Effector memory CD4-positive, alpha-beta T cell (primary cell): Measurements from ENCODE around the gene FEM1C.

Source experiments
- DNase-seq, 3 donors: peaks; one replicate each; pipeline ENCODE4 v3.0.0-alpha.2; 2020
- H3K27ac ChIP-seq: 2 replicates; pipeline ENCODE4 v1.7.0; 2013; ENCODE audit warnings: mild to moderate bottlenecking, low read length, moderate library complexity; ENCODE audit not compliant: insufficient read depth, poor library complexity, severe bottlenecking
- H3K27me3 ChIP-seq: replicated peaks from 2 replicates; pipeline ENCODE4 v1.7.0; 2013; ENCODE audit warnings: mild to moderate bottlenecking, low read length; ENCODE audit not compliant: insufficient read depth, control insufficient read depth, poor library complexity, severe bottlenecking
- H3K36me3 ChIP-seq: 2 replicates; pipeline ENCODE4 v1.7.0; 2013; ENCODE audit warnings: mild to moderate bottlenecking, low read length, moderate library complexity; ENCODE audit not compliant: control insufficient read depth, insufficient read depth
- H3K4me1 ChIP-seq: 2 replicates; pipeline ENCODE4 v1.7.0; 2013; ENCODE audit warnings: low read length, mild to moderate bottlenecking; ENCODE audit not compliant: control insufficient read depth, insufficient read depth, poor library complexity, severe bottlenecking
- H3K4me3 ChIP-seq: 2 replicates; pipeline ENCODE4 v1.7.0; 2013; ENCODE audit warnings: low read length, low read depth, mild to moderate bottlenecking; ENCODE audit not compliant: insufficient read depth, poor library complexity, severe bottlenecking
- H3K9me3 ChIP-seq: 2 replicates; pipeline ENCODE4 v1.7.0; 2013; ENCODE audit warnings: mild to moderate bottlenecking, low read length, moderate library complexity; ENCODE audit not compliant: control insufficient read depth

Gene FEM1C

GRCh38 chr5:115579216-115579615 is 34.6 kb upstream of the FEM1C start:
- Histone ChIP-seq H3K4me1 (no peaks in the 10 kb centered on the region), H3K4me3 (no peak overlapping the region)

GRCh38 chr5:115578657-115579056 is 34.1 kb upstream of the FEM1C start:
- Histone ChIP-seq H3K27me3 (no peaks in the 10 kb centered on the region), H3K9me3 (no peaks in the 10 kb centered on the region), H3K4me3 (no peak overlapping the region), H3K4me1 (no peaks in the 10 kb centered on the region), H3K27ac (no peak overlapping the region), H3K36me3 (no peaks in the 10 kb centered on the region)
- no peak for DNase-seq

More at GRCh38 chr5:115579216-115579615, 34.6 kb upstream of the FEM1C start:
- Histone ChIP-seq H3K9me3 (no peaks in the 10 kb centered on the region), H3K27ac (no peak overlapping the region), H3K36me3 (no peaks in the 10 kb centered on the region), H3K27me3 (no peaks in the 10 kb centered on the region)
- no peak for DNase-seq

GRCh38 chr5:115577741-115578140 is 33.2 kb upstream of the FEM1C start:
- H3K36me3 ChIP-seq: no peaks in the 10 kb centered on the region
- no peak for DNase-seq
- H3K27me3 ChIP-seq: no peaks in the 10 kb centered on the region
- H3K4me1 ChIP-seq: no peaks in the 10 kb centered on the region
- no peak overlapping the region for H3K27ac ChIP-seq
- no peaks in the 10 kb centered on the region for H3K9me3 ChIP-seq
- H3K4me3 ChIP-seq: no peak overlapping the region

GRCh38 chr5:115577329-115577728 is 32.8 kb upstream of the FEM1C start:
- no peak for DNase-seq
- H3K27me3 ChIP-seq: no peaks in the 10 kb centered on the region
- no peak overlapping the region for H3K4me3 ChIP-seq
- H3K36me3 ChIP-seq: no peaks in the 10 kb centered on the region
- H3K27ac ChIP-seq: no peak overlapping the region
- H3K4me1 ChIP-seq: no peaks in the 10 kb centered on the region
- no peaks in the 10 kb centered on the region for H3K9me3 ChIP-seq

GRCh38 chr5:115575167-115576070 is 30.8 kb upstream of the FEM1C start:
- no peak for DNase-seq
- H3K9me3 ChIP-seq: no peaks in the 10 kb centered on the region
- no peaks in the 10 kb centered on the region for H3K36me3 ChIP-seq
- no peaks in the 10 kb centered on the region for H3K27me3 ChIP-seq
- no peak overlapping the region for H3K4me3 ChIP-seq
- H3K4me1 ChIP-seq: no peaks in the 10 kb centered on the region
- H3K27ac ChIP-seq: no peak overlapping the region

- no peaks in the 10 kb centered on the region for H3K4me1 ChIP-seq
- H3K27ac ChIP-seq: no peak overlapping the region
- DNase-seq: no peak
- no peaks in the 10 kb centered on the region for H3K9me3 ChIP-seq
- H3K36me3 ChIP-seq: no peaks in the 10 kb centered on the region
- no peaks in the 10 kb centered on the region for H3K27me3 ChIP-seq
- no peak overlapping the region for H3K4me3 ChIP-seq
Observed at GRCh38 chr5:115573133-115573532, 28.6 kb upstream of the FEM1C start.

- no peaks in the 10 kb centered on the region for H3K9me3 ChIP-seq
- H3K27me3 ChIP-seq: no peaks in the 10 kb centered on the region
- H3K4me3 ChIP-seq: no peak overlapping the region
- DNase-seq: no peak
- no peaks in the 10 kb centered on the region for H3K4me1 ChIP-seq
- H3K36me3 ChIP-seq: no peaks in the 10 kb centered on the region
- no peak overlapping the region for H3K27ac ChIP-seq
Observed at GRCh38 chr5:115571441-115571878, 26.9 kb upstream of the FEM1C start.

- Histone ChIP-seq H3K9me3 (no peaks in the 10 kb centered on the region), H3K27ac (no peak overlapping the region), H3K27me3 (no peaks in the 10 kb centered on the region), H3K4me3 (no peak overlapping the region), H3K36me3 (no peaks in the 10 kb centered on the region), H3K4me1 (no peaks in the 10 kb centered on the region)
- DNase-seq: no peak
Observed at GRCh38 chr5:115568668-115569067, 24.1 kb upstream of the FEM1C start.

- DNase-seq: no peak
- Histone ChIP-seq H3K4me1 (no peaks in the 10 kb centered on the region), H3K36me3 (no peaks in the 10 kb centered on the region), H3K27ac (no peak overlapping the region), H3K9me3 (no peaks in the 10 kb centered on the region), H3K4me3 (no peak overlapping the region), H3K27me3 (no peaks in the 10 kb centered on the region)
Observed at GRCh38 chr5:115565233-115565632, 20.7 kb upstream of the FEM1C start.

GRCh38 chr5:115561176-115561575 is 16.6 kb upstream of the FEM1C start:
- Histone ChIP-seq H3K27me3 (no peaks in the 10 kb centered on the region), H3K27ac (no peak overlapping the region), H3K4me3 (no peak overlapping the region), H3K4me1 (no peaks in the 10 kb centered on the region), H3K36me3 (no peaks in the 10 kb centered on the region), H3K9me3 (no peaks in the 10 kb centered on the region)
- DNase-seq: no peak
